Measurements from ENCODE around the gene GIGYF1.

DNA sequence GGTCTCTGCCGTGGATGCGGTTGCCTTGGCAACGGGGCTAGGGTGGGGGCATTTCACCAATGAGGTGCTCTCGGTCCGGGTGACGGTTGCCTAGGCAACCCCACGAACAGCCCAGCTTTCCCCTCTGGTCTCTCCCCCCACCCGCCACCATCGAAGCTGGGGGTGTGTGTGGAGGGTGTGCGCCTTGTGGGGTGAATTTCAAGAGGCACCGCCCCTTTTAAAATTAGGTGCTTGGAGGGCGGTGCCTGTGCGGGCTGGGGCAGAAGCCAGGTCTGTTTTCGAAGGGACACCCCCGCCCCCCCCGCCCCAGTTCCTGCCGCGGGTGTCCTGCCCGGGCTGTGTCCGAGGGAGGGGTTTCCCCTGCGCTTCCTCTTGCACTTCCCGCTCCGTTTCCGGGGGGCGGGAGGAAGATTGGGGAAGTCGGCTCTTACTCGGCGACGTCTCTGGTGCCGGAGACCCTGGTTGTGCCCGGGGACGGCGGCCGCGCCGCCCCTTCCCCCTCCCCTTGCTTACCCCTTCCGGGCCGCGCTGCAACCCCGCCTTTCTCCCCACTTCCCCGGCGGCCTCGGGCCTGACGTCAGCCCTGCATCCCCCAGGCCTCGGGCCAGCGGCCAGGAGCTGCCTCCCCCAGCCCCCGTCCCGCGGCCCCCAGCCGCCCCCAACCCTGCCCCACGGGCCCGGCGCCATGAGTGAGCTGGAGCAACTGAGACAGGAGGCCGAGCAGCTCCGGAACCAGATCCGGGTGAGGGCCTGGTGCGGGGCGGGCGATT lies 18.3 kb downstream of the GIGYF1 start:
- no peak for TF ChIP-seq EZH2 (IDR thresholded peaks at IDR 0.05)
- peak; percentile 35; the same call in 1 of the 2 replicates for TF ChIP-seq POLR2AphosphoS5 (IDR thresholded peaks at IDR 0.05; ENCODE audit: borderline replicate concordance, low read depth, low read length)
